GM21825 (cell line): Measurements from ENCODE around the gene GOLPH3.
"Not testable (repeated sequence)": the region's sequence is repeated elsewhere in the genome, so short reads cannot be mapped to it uniquely, and the experiment has no call there.

Source experiments
- ATAC-seq: cut with Tn5 transposase; IDR thresholded peaks from one replicate; pipeline ENCODE4 v1.9.1; 2021; ENCODE audit warnings: mild to moderate bottlenecking, moderate library complexity; ENCODE audit not compliant: unreplicated experiment

GOLPH3 gene

DNA sequence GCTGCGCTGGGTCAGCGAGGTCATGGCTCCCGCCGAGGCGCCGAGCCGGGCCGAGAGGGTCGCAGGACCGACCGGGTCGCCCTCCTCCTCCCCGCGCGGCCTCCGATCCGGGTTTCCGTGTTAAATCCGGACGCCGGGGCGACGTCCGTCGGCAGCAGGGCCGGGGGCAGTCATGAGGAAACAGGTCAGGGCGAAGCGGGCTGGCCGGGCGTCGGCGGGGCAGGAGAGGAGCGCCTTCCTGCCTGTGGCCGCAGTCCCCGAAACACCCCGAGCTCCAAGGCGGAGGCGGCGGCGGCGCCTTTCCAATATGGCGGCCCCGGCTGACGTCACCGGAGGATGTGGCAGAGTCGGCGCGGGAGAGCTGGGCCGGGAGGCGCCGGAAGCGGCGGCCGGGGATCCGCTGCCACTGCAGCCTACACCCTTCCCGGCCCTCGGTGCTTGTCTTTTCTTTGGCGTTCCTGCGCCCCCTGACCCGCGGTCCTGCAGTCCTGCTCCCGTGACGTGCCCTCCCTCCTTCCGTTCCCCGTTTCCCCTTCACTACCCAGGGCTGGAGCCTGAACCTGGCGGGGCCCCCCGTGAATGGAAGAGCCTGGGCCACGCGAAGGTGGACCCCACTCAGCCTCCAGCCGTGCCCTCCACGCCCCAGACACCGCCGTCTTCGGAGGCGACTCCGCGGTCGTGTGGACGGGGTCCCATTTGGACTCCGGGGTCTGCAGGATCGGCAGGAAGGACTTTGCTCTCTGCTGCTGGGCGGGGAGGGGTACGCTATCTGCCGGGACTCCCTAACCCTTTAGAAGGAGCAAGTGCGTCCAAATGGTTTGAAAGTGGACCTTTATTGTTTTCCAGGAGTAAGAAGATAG lies at the start of gene GOLPH3:
Gene GOLPH3, minus strand, starts transcription at position 309 of the 860 bp plus-strand sequence. Its CDS starts 285 bp downstream, at position 24.
- ATAC-seq: peak; percentile 79

DNA sequence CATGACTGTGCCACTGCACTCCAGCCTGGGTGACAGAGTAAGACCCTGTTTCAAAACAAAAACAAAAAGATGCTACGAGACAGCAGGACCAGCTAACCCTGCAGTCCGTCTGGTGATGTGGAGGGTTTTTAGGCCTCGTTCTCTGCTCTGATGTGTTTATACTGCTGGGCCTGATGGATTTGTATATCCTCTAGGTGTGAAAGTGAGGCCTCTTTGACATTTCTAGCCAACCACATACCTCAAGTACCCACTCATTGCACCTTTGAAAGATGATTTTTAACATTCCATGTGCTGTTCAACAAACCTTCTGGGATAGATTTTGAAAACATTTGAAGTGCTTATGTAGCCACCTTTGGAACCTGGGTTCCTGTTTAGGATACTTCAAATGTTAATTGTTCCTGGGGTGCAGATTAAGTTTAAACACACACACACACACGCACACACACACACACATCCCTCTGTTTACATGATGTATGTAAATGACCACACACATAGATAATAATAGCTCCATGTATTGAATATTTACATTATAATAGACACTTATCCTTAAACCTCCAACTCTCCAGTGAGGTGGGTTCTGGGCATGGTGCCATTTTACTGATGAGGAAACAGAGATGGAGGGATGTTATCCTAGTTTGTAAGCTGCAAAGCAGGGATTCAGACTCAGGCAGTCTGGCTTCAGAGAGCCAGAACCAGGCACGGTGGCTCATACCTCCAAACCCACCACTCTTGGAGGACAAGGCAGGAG lies 48.8 kb upstream of the GOLPH3 start:
- no peak for ATAC-seq

DNA sequence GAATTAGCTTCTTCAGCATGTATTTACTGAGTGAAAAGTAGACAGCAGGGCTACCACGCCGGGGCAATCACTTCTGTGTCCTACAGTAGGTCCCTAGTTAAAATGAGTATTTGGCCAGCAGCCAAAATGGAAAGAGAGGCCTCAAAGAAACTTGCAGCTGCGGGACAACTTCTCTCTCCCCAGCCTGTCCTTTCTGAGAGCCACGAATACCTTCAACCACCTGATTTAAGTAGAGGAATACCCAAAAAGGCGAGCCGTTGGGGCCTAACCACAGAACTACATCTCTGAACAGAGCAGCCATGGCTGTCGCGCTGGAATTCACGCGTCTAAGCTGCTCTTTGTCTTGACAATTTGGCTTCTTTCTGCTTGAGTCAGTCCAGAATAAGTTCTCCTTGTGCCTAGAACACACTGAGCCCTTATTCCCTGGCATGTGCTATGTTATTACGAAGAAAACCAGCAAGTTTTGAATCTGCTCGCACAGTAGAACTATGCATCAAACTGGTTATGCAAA lies 43.8 kb upstream of the GOLPH3 start:
- ATAC-seq: no peak

DNA sequence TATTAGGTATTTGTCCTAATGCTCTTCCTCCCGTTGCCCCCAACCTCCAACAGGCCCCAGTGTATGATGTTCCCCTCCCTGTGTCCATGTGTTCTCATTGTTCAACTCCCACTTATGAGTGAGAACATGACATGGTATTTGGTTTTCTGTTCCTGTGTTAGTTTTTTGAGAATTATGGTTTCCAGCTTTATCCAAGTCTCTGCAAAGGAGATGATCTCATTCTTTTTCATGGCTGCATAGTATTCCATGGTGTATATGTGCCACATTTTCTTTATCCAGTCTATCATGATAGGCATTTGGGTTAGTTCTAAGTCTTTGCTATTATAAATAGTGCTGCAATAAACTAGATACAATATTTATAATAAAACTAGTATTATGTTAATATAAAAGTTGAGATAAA lies 40.2 kb upstream of the GOLPH3 start:
- ATAC-seq: not testable (repeated sequence)

DNA sequence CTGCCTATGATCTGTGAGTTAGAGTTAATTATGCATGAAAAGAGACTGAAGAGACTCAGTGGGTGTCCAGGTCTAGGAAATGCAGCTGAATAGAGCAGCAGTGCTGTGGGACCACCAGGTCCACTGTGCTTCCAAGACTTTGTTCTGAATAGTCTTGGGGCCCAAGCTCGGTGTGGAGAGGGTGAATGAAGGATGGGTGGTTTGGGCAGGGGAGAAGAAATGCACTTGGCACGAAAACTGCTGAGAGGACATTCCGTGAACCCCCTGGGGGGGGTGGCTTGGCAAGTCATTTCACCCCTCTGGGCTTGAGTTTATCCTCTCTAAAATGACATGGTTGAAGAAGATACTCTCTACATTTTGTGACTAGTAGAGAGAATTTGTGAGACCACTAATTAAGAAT lies 36.0 kb upstream of the GOLPH3 start:
- no peak for ATAC-seq

DNA sequence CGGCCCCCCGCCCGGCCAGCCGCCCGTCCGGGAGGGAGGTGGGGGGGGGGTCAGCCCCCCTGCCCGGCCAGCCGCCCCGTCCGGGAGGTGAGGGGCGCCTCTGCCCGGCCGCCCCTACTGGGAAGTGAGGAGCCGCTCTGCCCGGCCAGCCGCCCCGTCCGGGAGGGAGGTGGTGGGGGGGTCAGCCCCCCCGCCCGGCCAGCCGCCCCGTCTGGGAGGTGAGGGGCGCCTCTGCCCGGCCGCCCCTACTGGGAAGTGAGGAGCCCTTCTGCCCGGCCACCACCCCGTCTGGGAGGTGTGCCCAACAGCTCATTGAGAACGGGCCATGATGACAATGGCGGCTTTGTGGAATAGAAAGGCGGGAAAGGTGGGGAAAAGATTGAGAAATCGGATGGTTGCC lies 34.7 kb upstream of the GOLPH3 start:
- ATAC-seq: not testable (repeated sequence)

DNA sequence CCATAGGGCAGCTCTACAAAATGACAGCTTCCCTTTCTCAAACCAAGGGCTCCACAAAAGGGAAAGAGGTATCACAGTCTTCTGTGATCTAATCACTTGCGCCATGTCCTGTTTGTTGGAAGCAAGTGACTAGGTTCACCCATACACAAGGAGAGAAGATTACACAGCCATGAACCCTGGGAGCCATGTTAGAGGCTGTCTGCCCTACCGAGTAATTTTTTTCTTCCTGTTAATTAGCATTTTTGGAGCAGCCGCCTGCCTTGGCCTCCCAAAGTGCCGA lies 33.2 kb upstream of the GOLPH3 start:
- ATAC-seq: no peak

DNA sequence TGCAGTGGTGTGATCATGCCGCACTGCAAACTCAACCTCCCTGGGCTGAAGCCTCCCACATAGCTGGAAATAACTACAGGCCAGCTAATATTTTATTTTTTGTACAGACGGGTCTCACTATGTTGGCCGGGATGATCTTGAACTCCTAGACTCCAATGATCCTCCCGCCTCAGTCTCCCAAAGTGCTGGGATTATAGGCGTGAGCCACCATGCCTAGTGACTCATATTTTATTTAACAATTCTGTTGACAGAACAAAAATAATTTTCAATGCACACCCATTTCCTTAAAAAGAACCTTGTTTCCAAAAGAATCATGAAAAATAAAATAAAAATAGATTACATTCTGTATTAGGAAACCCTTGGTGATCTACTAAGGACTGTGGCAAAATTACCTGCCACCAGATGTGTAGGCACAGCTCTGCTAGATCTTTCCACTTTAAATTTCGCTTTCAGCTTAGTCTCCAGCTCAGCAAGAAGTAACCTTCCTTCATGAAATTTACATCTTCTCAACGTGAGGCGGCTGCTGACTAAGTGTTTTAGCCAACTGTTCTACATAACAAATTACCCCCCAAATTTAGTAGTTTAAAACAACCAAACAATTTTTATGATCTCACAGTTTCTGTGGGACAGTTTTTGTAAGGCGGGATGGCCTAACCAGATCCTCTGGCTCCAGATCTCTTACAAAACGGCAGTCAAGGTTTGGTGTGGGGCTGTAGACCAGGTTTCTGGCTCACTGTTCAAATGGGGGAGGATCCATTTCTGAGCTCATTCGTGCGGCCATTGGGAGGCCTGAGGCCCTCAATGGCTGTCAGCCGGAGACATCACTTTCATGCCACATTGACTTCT lies 32.6 kb upstream of the GOLPH3 start:
- ATAC-seq: no peak

DNA sequence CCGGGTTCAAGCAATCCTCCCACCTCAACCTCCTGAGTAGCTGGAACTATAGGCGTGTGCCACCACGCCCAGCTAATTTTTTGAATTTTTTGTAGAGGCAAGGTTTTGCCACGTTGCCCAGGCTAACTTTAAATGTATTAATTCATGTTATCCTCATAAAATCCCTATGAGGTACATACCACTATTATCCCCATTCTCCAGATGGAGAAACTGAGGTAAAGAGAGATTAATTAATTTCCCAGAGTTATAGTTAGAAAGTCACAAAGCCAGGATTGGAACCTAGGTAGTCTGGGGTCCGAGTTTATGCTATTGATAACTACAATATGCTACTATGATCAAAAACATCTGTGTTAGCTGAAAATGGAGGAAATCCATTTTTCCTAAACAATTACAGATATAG lies 31.9 kb upstream of the GOLPH3 start:
- ATAC-seq: no peak

DNA sequence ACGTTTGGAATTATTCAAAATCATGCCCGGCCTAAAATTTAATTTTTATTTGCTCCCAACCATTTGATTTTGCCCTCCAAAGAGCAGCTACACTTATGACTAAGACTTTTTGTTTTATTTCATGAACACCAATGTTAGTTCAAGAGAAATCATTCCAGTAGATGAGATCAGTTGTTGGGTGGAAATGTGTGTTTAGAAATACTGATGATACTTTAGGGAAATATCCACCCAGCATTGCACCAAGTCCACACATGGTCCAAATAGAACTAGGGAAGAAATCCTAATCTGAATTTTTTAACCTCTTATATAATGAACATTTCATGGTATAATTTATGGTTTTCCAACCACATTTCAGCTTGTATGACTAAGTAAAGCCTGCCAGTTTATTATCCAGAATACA lies 28.3 kb upstream of the GOLPH3 start:
- ATAC-seq: no peak

DNA sequence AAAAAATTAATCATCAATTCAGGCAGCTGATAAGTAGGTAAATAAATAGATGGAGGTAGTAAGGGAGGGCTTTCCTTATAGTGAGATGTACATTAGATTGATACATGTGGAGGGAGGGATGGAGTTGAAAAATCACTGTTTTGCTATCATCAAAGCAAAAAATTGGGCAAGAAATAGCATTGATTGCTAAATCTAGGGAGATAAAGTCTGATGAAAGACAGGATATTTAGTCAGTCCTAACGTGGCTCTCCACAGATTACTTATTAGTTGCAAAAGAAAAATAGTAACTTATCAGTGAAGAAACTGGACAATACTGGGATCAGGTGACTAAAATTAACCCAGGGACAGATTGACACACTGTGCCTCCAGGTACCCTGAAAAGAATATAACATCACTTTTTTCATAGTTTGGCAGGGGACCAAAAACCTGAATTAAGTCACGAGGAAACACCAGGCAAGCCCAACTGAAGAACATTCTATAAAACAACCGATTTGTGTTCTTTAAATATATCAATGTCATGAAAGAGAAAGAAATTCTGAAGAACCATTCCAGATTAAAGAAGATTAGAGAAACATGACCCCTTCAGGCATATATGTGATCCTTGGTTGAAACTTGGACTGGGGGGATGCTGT lies 27.1 kb upstream of the GOLPH3 start:
- ATAC-seq: no peak

DNA sequence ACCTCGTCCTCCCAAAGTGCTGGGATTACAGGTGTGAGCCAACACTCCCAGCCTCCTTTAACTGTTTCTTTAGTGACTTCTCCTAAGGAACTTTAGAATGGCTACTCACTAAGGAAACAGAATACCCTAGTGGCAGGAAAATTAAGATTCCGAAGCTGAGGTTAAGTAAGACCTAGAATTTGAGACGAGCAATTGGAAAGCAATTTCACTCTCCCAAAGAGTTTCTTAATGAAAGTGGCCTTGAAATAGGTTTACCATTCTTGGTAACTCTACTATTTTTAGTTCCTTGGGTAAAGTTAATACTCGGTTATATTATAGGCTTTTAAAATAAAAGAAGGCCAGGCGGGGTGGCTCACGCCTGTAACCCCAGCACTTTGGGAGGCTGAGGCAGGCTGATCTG lies 22.9 kb upstream of the GOLPH3 start:
- no peak for ATAC-seq

DNA sequence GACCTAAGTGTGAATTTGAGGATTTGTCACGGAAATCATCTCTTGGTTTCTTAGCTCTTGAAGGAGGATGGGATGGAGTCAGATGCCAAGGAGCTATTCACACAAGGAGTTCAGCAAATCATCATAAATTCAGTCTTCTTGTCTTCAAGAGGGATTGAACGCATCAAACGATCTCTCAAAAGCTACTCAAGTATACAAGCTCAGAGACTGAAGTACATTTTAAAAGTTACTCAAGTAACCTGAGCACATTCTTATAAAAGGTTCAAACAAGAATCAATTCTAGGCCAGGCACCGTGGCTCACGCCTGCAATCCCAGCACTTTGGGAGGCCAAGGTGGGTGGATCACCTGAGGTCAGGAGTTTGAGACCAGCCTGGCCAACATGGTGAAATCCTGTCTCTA lies 21.1 kb upstream of the GOLPH3 start:
- ATAC-seq: no peak

DNA sequence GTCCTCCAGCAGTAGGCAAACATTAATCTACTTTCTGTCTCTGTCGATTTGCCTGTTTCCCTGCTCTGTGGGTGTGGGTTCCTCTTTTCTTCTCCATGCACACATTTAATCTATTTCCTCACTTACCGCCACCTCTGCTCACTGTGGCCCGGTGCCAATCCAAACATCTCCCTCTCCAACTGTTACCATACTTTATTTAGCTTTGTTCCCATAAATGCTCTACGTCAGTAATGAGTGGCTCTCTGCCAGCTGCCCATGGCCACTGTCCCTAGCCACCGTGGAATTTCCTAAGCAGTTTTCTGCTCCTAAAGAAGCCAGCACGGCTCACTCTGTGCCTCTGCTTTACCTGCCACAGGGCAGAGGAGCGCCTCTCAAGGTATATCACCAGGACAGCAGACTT lies 19.5 kb upstream of the GOLPH3 start:
- ATAC-seq: peak; percentile 68

DNA sequence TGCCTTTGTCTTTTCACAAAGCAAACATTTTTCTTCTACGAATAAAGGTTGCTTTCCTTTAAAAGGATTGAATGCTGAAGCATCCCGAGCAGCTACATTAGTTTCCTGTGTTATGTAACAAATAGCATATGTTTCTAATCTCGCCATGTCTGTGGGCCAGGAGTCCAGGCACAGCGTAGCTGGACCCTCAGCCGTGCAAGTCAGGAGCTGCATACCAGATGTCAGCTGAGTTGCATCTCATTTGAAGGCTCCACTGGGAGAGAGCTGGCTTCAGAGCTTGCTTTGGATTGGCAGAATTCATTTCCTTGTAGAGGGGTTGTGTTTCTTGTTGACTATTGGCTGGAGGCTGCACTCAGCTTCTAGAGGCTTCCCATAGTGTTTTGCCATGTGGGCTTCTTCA lies 16.0 kb upstream of the GOLPH3 start:
- no peak for ATAC-seq

DNA sequence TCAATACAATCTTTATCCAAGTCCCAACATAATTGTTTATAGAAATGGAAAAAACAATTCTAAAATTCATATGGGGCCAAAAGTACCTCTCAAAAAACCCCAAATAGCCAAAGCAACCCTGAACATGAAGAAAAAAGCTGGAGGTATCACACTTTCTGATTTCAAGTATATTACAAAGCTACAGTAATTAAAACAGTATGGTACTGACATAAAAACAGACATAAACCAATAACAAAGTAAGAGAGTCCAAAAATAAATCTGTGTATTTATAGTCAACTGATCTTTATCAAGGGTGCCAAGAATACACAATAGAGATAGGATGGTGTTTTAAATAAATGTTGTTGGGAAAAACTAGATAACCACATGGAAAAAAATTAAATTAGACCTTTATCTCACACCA lies 13.6 kb upstream of the GOLPH3 start:
- ATAC-seq: no peak

DNA sequence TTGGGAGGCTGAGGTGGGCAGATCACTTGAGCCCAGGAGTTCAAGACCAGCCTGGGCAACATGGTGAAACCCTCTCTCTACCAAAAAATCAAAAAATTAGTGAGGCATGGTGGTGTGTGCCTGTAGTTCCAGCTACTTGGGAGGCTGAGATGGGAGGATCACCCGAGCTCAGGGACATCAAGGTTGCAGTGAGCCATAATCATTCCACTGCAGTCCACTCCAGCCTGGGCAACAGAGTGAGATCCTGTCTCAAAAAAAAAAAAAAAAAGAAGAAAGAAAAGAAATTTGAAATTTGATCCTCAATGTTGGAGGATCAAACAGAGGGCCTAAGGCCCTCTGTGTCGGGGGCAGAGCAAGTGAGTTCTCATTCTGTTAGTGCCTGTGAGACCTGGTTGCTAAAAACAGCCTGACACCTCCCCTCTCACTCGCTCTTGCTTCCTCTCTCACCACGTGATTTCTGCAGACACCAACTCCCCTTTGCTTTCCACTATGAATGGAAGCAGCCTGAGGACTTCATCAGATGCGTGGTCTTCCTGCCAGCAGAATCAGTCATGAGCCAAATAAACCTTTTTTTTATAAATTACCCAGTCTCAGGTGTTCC lies 8.4 kb upstream of the GOLPH3 start:
- ATAC-seq: peak; percentile 90

DNA sequence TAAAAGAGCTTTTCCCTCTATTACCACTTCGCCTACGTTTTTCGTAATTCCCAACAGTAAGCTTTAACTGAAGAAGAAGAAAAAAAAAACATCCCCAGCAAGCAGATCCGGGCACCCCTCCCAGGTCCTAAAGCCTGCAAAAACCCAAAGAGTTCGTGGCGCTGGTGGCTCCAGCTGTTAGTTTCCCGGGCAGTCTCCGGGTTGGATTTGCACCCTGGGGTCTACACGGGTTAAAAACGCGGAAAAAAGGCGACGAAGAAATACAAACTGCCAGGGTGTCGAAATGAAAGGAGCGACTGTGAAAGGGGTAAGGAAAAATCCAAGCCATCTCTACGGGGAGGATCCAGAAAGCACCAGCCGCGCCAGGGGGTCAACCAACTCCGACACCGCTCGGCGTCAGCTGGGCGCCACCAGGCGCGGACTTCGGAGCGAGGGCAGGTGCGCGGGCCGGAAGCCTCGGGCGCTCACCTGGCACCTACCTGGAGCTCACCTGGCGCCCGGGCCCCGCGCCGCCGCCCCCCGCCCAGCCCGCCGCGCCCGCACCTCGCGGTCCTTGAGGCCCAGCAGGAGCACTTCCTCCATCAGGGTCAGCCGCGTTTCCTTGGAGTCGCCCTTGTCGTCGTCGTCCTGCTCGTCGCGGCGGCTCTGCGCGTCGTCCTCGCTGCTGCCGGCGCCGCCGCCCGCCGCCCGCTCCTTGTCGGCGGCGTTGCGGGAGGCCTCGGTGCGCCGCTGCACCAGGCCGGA lies 680 bp downstream of the GOLPH3 start:
- peak; percentile 29 for ATAC-seq

DNA sequence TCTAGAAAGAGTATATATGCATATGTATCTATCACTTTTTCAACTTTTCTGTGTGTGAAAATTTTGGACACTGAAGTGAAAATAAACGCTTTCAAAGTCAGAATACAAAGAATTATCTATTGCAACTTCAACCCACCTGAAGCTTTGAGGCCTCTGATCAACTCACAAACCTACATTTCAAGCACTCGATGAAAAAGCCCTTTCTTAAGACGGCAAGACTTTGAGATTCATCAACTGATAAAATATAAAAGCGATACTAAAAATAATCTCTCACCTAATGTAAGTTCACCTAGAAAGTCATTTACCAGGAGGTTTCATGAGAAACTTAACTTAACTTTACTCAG lies 1.2 kb downstream of the GOLPH3 start:
- no peak for ATAC-seq
